Neutrophil (primary cell): Measurements from ENCODE around the gene ITGB4.
A peak's percentile ranks its signal among the peaks of the same experiment; 100 is the strongest.

Source experiments
- H3K27ac ChIP-seq: fragments of 200-600 bp; sonication (generic); 2 replicates; pipeline ENCODE4 v1.5.1; 2016; ENCODE audit warnings: mild to moderate bottlenecking, moderate library complexity
- H3K27me3 ChIP-seq: fragments of 200-600 bp; sonication (generic); 2 replicates; pipeline ENCODE4 v1.6.0; 2016; ENCODE audit warnings: mild to moderate bottlenecking
- H3K36me3 ChIP-seq: fragments of 200-600 bp; sonication (generic); 2 replicates; pipeline ENCODE4 v1.5.1; 2017
- H3K4me1 ChIP-seq, 2 experiments: fragments of 200-600 bp in 1 of 2; sonication (generic) in 1 of 2; 1 replicate in 1 of 2; 2 replicates in 1 of 2; pipeline versions ENCODE4 v1.5.1 to v1.6.1; 2013 to 2016; ENCODE audit warnings: low read depth in 1 of 2, low read length in 1 of 2, mild to moderate bottlenecking in 1 of 2, moderate library complexity in 1 of 2; ENCODE audit not compliant: control insufficient read depth in 1 of 2, insufficient read depth in 1 of 2
- H3K4me3 ChIP-seq, 2 experiments: fragments of 200-600 bp in 1 of 2; sonication (generic) in 1 of 2; 1 replicate in 1 of 2; 2 replicates in 1 of 2; pipeline ENCODE4 v1.5.1; 2013 to 2016; ENCODE audit warnings: low read depth in 1 of 2, low read length in 1 of 2, mild to moderate bottlenecking in 1 of 2, moderate library complexity in 1 of 2
- H3K9me3 ChIP-seq: fragments of 200-600 bp; sonication (generic); 2 replicates; pipeline ENCODE4 v1.5.1; 2016
- TF ChIP-seq, protein P1 (sequence below): fragments of 200-600 bp; sonication (generic); IDR thresholded peaks from 2 replicates; pipeline ENCODE4 v1.5.1; 2016; ENCODE audit warnings: antibody characterized with exemption

Gene ITGB4

DNA sequence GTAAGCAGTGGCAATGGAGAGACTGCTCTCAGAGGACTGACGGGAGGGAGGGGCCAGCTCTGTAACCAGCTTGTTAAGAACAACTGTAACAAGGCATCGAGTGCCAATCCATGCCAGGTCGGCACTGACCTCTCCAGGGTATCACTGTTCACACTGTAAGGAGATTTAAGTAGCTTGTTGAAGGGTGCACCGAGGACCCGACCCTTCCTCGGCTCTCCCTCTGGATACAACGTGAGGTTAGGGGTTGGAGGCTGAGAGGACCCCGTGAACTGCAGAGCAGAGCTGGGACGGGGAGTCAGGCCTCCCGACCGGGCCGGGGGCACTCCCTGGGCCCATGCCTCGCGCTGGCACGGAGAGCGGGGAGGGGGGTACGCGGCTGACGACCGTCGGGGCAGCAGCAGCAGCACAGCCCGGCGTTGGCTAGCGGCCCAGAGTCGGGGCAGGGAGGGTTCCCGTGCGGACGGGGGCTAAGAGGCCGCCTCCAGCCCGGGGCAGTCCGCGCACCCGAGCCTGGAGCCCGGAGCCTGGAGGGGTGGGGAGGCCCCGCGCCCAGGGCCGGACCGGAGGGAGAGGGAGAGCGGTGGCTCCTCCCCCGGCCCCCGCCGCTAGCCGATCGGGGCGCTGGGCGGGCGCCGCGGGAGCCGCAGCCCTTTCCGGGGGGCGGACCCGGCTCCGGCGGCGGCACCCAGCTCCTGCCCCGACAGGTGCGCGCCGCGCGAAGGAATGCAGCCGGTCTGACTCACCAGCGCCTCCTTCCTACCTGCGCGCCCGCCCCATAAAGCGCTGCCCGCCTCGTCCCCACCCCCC, at the start of gene ITGB4:
Gene ITGB4, plus strand, starts transcription at position 804 of the 807 bp plus-strand sequence. CDS start 3,245 bp downstream, outside the sequence.
- H3K27me3 ChIP-seq, result peaks cover 58% of the 10 kb centered on the region
- H3K27ac ChIP-seq, result no peak within 1 kb of the TSS
- H3K9me3 ChIP-seq, result no peaks in the 10 kb centered on the region
- TF ChIP-seq, protein P1, sequence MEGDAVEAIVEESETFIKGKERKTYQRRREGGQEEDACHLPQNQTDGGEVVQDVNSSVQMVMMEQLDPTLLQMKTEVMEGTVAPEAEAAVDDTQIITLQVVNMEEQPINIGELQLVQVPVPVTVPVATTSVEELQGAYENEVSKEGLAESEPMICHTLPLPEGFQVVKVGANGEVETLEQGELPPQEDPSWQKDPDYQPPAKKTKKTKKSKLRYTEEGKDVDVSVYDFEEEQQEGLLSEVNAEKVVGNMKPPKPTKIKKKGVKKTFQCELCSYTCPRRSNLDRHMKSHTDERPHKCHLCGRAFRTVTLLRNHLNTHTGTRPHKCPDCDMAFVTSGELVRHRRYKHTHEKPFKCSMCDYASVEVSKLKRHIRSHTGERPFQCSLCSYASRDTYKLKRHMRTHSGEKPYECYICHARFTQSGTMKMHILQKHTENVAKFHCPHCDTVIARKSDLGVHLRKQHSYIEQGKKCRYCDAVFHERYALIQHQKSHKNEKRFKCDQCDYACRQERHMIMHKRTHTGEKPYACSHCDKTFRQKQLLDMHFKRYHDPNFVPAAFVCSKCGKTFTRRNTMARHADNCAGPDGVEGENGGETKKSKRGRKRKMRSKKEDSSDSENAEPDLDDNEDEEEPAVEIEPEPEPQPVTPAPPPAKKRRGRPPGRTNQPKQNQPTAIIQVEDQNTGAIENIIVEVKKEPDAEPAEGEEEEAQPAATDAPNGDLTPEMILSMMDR, result no peak
- H3K36me3 ChIP-seq, result no peaks in the 10 kb centered on the region
- peaks cover 7 to 12% of the 10 kb centered on the region in 2 experiments for H3K4me1 ChIP-seq
- peak within 1 kb of the TSS; percentile 47 to 48 for H3K4me3 ChIP-seq

GRCh38 chr17:75672011-75672410, 49.2 kb upstream of the ITGB4 start:
- Histone ChIP-seq H3K27ac (no peak overlapping the region), H3K4me1 (peaks cover 22 to 27% of the 10 kb centered on the region in 2 experiments), H3K9me3 (no peaks in the 10 kb centered on the region), H3K27me3 (no peaks in the 10 kb centered on the region), H3K4me3 (no peak overlapping the region), H3K36me3 (peaks cover 55% of the 10 kb centered on the region)
- TF ChIP-seq, protein P1, result no peak

DNA sequence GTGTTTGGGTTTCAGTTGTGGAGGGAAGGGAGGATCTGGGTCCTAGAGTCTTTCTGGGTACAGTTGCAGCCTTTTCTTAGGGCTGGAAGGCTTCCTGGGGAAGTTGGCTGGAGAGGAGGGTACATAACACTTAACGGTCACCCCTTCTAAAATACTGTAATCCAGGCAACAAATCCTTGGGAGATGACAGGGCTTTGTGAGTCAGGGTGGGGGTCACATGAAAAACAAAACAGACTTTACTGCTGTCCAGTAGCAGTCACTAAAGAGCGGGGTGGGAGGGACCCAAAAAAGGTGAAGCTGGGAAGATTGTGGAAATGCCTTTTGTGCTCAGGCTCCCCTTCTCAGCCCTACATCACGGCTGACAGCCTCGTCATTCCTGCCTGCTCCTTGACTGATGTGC, 47.8 kb upstream of the ITGB4 start:
- peaks cover 12 to 16% of the 10 kb centered on the region in 2 experiments for H3K4me1 ChIP-seq
- H3K36me3 ChIP-seq, result peaks cover 59% of the 10 kb centered on the region
- peak overlapping the region; percentile 26 for H3K27ac ChIP-seq
- H3K9me3 ChIP-seq, result no peaks in the 10 kb centered on the region
- H3K4me3 ChIP-seq, result no peak overlapping the region
- H3K27me3 ChIP-seq, result no peaks in the 10 kb centered on the region
- TF ChIP-seq, protein P1, result no peak

GRCh38 chr17:75676461-75676860, 44.8 kb upstream of the ITGB4 start:
- TF ChIP-seq, protein P1, result no peak
- H3K4me1 ChIP-seq, result peaks cover 12% of the 10 kb centered on the region in 2 experiments
- H3K36me3 ChIP-seq, result peaks cover 61% of the 10 kb centered on the region
- no peak overlapping the region for H3K4me3 ChIP-seq
- no peaks in the 10 kb centered on the region for H3K9me3 ChIP-seq
- H3K27me3 ChIP-seq, result no peaks in the 10 kb centered on the region
- peak overlapping the region; percentile 20 for H3K27ac ChIP-seq

GRCh38 chr17:75679706-75680211, 41.5 kb upstream of the ITGB4 start:
- Histone ChIP-seq H3K36me3 (peaks cover 37% of the 10 kb centered on the region), H3K4me1 (peaks cover 10% of the 10 kb centered on the region in 2 experiments), H3K27ac (no peak overlapping the region), H3K9me3 (no peaks in the 10 kb centered on the region), H3K4me3 (no peak overlapping the region), H3K27me3 (no peaks in the 10 kb centered on the region)
- TF ChIP-seq, protein P1, result no peak
